Right forelimb (tissue), 1 donor: ENCODE measurements around the gene TMEM220.

Experiments
- DNase-seq: peaks from one replicate; pipeline ENCODE4 v3.0.0-alpha.2; 2018

The TMEM220 gene

GRCh38 chr17:10729334-10730193 lies at the start of gene TMEM220:
TSS of gene TMEM220 (minus strand) at chr17:10730023. CDS start at chr17:10729851, 172 bp downstream.
- DNase-seq = peak; percentile 90

GRCh38 chr17:10779609-10780008 lies 49.8 kb upstream of the TMEM220 start:
- DNase-seq = no peak

- DNase-seq = no peak
Measured at GRCh38 chr17:10777890-10778289, 48.1 kb upstream of the TMEM220 start.

GRCh38 chr17:10777131-10777807 lies 47.4 kb upstream of the TMEM220 start:
- no peak for DNase-seq

GRCh38 chr17:10776381-10776780 lies 46.6 kb upstream of the TMEM220 start:
- no peak for DNase-seq

GRCh38 chr17:10775740-10776356 lies 46.0 kb upstream of the TMEM220 start:
- DNase-seq = no peak

GRCh38 chr17:10775058-10775457 lies 45.2 kb upstream of the TMEM220 start:
- DNase-seq = no peak

GRCh38 chr17:10773391-10773790 lies 43.6 kb upstream of the TMEM220 start:
- no peak for DNase-seq

- no peak for DNase-seq
Measured at GRCh38 chr17:10772425-10773380, 42.9 kb upstream of the TMEM220 start.

- no peak for DNase-seq
Measured at GRCh38 chr17:10771148-10771547, 41.3 kb upstream of the TMEM220 start.

GRCh38 chr17:10769840-10770239 lies 40.0 kb upstream of the TMEM220 start:
- no peak for DNase-seq

GRCh38 chr17:10768750-10769251 lies 39.0 kb upstream of the TMEM220 start:
- no peak for DNase-seq

- DNase-seq = no peak
Measured at GRCh38 chr17:10767232-10767631, 37.4 kb upstream of the TMEM220 start.

- DNase-seq = no peak
Measured at GRCh38 chr17:10762037-10762436, 32.2 kb upstream of the TMEM220 start.

GRCh38 chr17:10761281-10761680 lies 31.5 kb upstream of the TMEM220 start:
- no peak for DNase-seq

GRCh38 chr17:10758062-10758461 lies 28.2 kb upstream of the TMEM220 start:
- no peak for DNase-seq

- no peak for DNase-seq
Measured at GRCh38 chr17:10757647-10758046, 27.8 kb upstream of the TMEM220 start.

- DNase-seq = no peak
Measured at GRCh38 chr17:10757067-10757466, 27.2 kb upstream of the TMEM220 start.

- no peak for DNase-seq
Measured at GRCh38 chr17:10756619-10757018, 26.8 kb upstream of the TMEM220 start.

- DNase-seq = no peak
Measured at GRCh38 chr17:10756185-10756584, 26.4 kb upstream of the TMEM220 start.

- DNase-seq = no peak
Measured at GRCh38 chr17:10755592-10756127, 25.8 kb upstream of the TMEM220 start.
